Loucy (cell line): ENCODE data around the gene EFCAB5.

Source experiments
- H2AFZ ChIP-seq: fragments of 200-600 bp; sonication (generic); 2 replicates; pipeline ENCODE4 v1.6.0; 2016; ENCODE audit warnings: antibody characterized with exemption, mild to moderate bottlenecking, low read length, moderate library complexity
- H3F3A ChIP-seq: fragments of 200-600 bp; 2 replicates; pipeline ENCODE4 v1.6.0; 2016; ENCODE audit warnings: antibody characterized with exemption, low read depth, mild to moderate bottlenecking
- H3K27me3 ChIP-seq: fragments of 200-600 bp; sonication (generic); 2 replicates; pipeline ENCODE4 v1.6.1; 2014; ENCODE audit warnings: low read length, mild to moderate bottlenecking; ENCODE audit not compliant: insufficient read depth, poor library complexity, severe bottlenecking
- H3K36me3 ChIP-seq: fragments of 200-600 bp; sonication (generic); 2 replicates; pipeline ENCODE4 v1.6.1; 2016; ENCODE audit warnings: low read length; ENCODE audit not compliant: insufficient read depth
- H3K4me1 ChIP-seq: fragments of 200-600 bp; sonication (generic); 2 replicates; pipeline ENCODE4 v1.5.1; 2014; ENCODE audit warnings: low read length, mild to moderate bottlenecking; ENCODE audit not compliant: insufficient read depth, poor library complexity, severe bottlenecking
- H3K4me2 ChIP-seq: fragments of 200-600 bp; sonication (generic); 2 replicates; pipeline ENCODE4 v1.6.0; 2014; ENCODE audit warnings: antibody characterized with exemption, low read length, low read depth, mild to moderate bottlenecking; ENCODE audit not compliant: poor library complexity, severe bottlenecking
- H3K4me3 ChIP-seq: fragments of 200-600 bp; sonication (generic); 2 replicates; pipeline ENCODE4 v1.5.1; 2014; ENCODE audit warnings: low read length, mild to moderate bottlenecking, mixed read lengths; ENCODE audit not compliant: poor library complexity, severe bottlenecking
- H3K79me2 ChIP-seq: fragments of 200-600 bp; sonication (generic); 2 replicates; pipeline ENCODE4 v1.6.1; 2014; ENCODE audit warnings: low read length; ENCODE audit not compliant: insufficient read depth
- H3K9ac ChIP-seq: fragments of 200-600 bp; sonication (generic); 2 replicates; pipeline ENCODE4 v1.6.0; 2014; ENCODE audit warnings: mild to moderate bottlenecking, low read depth, low read length, moderate library complexity; ENCODE audit not compliant: poor library complexity, severe bottlenecking
- H3K9me2 ChIP-seq: fragments of 200-600 bp; sonication (generic); replicated peaks from 2 replicates; pipeline ENCODE4 v1.6.1; 2016; ENCODE audit warnings: low read depth, low read length, mixed read lengths
- H3K9me3 ChIP-seq: fragments of 200-600 bp; sonication (generic); 2 replicates; pipeline ENCODE4 v1.6.1; 2014; ENCODE audit warnings: mild to moderate bottlenecking, antibody characterized with exemption, low read length, low read depth; ENCODE audit not compliant: insufficient read depth
- H4K20me1 ChIP-seq: fragments of 200-600 bp; sonication (generic); 2 replicates; pipeline ENCODE4 v1.6.0; 2014; ENCODE audit warnings: antibody characterized with exemption, low read length, mild to moderate bottlenecking; ENCODE audit not compliant: insufficient read depth, poor library complexity, severe bottlenecking
- CTCF ChIP-seq: fragments of 200-600 bp; sonication (generic); conservative IDR thresholded peaks from 2 replicates; pipeline ENCODE4 v1.5.1; 2014; ENCODE audit warnings: mild to moderate bottlenecking, antibody characterized with exemption, low read length
- EZH2phosphoT487 ChIP-seq: fragments of 200-600 bp; IDR thresholded peaks from 2 replicates; pipeline ENCODE4 v1.6.1; 2018; ENCODE audit warnings: antibody characterized with exemption, mild to moderate bottlenecking, moderate library complexity, borderline replicate concordance

The EFCAB5 gene

GRCh38 chr17:29977836-29978235 lies 36.4 kb downstream of the EFCAB5 start:
- Histone ChIP-seq H3K27me3 (no peaks in the 10 kb centered on the region), H3K4me2 (no peak overlapping the region), H3K9me3 (no peaks in the 10 kb centered on the region), H3K4me3 (no peak overlapping the region), H3K4me1 (no peaks in the 10 kb centered on the region), H3K79me2 (no peaks in the 10 kb centered on the region), H4K20me1 (no peaks in the 10 kb centered on the region), H3K9me2 (no peaks in the 10 kb centered on the region), H2AFZ (no peak overlapping the region), H3F3A (no peaks in the 10 kb centered on the region), H3K9ac (no peak overlapping the region), H3K36me3 (no peaks in the 10 kb centered on the region)
- TF ChIP-seq CTCF (no peak), EZH2phosphoT487 (no peak)

- no peaks in the 10 kb centered on the region for H3K4me1 ChIP-seq
- H4K20me1 ChIP-seq, result no peaks in the 10 kb centered on the region
- no peaks in the 10 kb centered on the region for H3K79me2 ChIP-seq
- H3K36me3 ChIP-seq, result no peaks in the 10 kb centered on the region
- no peak for TF ChIP-seq EZH2phosphoT487
- no peak for TF ChIP-seq CTCF
- no peaks in the 10 kb centered on the region for H3K9me3 ChIP-seq
- H3F3A ChIP-seq, result no peaks in the 10 kb centered on the region
- no peak overlapping the region for H3K9ac ChIP-seq
- H3K9me2 ChIP-seq, result no peaks in the 10 kb centered on the region
- H2AFZ ChIP-seq, result no peak overlapping the region
- no peaks in the 10 kb centered on the region for H3K27me3 ChIP-seq
- no peak overlapping the region for H3K4me2 ChIP-seq
- no peak overlapping the region for H3K4me3 ChIP-seq
These were observed 38.8 kb downstream of the EFCAB5 start for GRCh38 chr17:29980261-29980660.

- peak overlapping the region; percentile 72 for H2AFZ ChIP-seq
- H3K4me1 ChIP-seq, result no peaks in the 10 kb centered on the region
- TF ChIP-seq EZH2phosphoT487, result no peak
- no peak for TF ChIP-seq CTCF
- H3K79me2 ChIP-seq, result no peaks in the 10 kb centered on the region
- no peaks in the 10 kb centered on the region for H3K9me2 ChIP-seq
- H3K9ac ChIP-seq, result no peak overlapping the region
- no peak overlapping the region for H3K4me3 ChIP-seq
- no peaks in the 10 kb centered on the region for H3K27me3 ChIP-seq
- no peaks in the 10 kb centered on the region for H3K9me3 ChIP-seq
- H4K20me1 ChIP-seq, result no peaks in the 10 kb centered on the region
- no peak overlapping the region for H3K4me2 ChIP-seq
- no peaks in the 10 kb centered on the region for H3K36me3 ChIP-seq
- no peaks in the 10 kb centered on the region for H3F3A ChIP-seq
These were observed 41.7 kb downstream of the EFCAB5 start for GRCh38 chr17:29982991-29983653.
